Vagina (tissue), 2 donors: ENCODE data around the gene SRCIN1.

Experiments
- POLR2A ChIP-seq, 2 donors: fragments of 450-650 bp; IDR thresholded peaks; one replicate each; pipeline ENCODE4 v1.6.1; 2017; ENCODE audit warnings: antibody characterized with exemption in 2 of 2, mild to moderate bottlenecking in 2 of 2, moderate library complexity in 2 of 2
- POLR2AphosphoS5 ChIP-seq, 2 donors: sonication (generic); formaldehyde crosslinking; IDR thresholded peaks; one replicate each; pipeline ENCODE4 v1.9.0; 2017; ENCODE audit warnings: antibody characterized with exemption in 2 of 2, mild to moderate bottlenecking in 2 of 2, low read depth in 1 of 2; ENCODE audit not compliant: insufficient read depth in 1 of 2
- TF ChIP-seq, protein P1 (sequence below), 3 experiments: fragments of 450-650 bp in 2 of 3; fragments of 200-600 bp in 1 of 3; sonication (generic) in 1 of 3; IDR thresholded peaks; one replicate each; pipeline ENCODE4 v1.5.1; 2017 to 2019; ENCODE audit warnings: antibody characterized with exemption in 3 of 3, mild to moderate bottlenecking in 2 of 3, moderate library complexity in 2 of 3

GRCh38 chr17:38627957-38628356 is 22.2 kb upstream of the SRCIN1 start:
- TF ChIP-seq POLR2AphosphoS5 (IDR thresholded peaks at IDR 0.05; ENCODE audit: insufficient read depth in 1 of 2, low read depth in 1 of 2) (no peak), POLR2A (IDR thresholded peaks at IDR 0.05) (no peak)
- TF ChIP-seq, protein P1, sequence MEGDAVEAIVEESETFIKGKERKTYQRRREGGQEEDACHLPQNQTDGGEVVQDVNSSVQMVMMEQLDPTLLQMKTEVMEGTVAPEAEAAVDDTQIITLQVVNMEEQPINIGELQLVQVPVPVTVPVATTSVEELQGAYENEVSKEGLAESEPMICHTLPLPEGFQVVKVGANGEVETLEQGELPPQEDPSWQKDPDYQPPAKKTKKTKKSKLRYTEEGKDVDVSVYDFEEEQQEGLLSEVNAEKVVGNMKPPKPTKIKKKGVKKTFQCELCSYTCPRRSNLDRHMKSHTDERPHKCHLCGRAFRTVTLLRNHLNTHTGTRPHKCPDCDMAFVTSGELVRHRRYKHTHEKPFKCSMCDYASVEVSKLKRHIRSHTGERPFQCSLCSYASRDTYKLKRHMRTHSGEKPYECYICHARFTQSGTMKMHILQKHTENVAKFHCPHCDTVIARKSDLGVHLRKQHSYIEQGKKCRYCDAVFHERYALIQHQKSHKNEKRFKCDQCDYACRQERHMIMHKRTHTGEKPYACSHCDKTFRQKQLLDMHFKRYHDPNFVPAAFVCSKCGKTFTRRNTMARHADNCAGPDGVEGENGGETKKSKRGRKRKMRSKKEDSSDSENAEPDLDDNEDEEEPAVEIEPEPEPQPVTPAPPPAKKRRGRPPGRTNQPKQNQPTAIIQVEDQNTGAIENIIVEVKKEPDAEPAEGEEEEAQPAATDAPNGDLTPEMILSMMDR (IDR thresholded peaks at IDR 0.05), result no peak
